Measurements from ENCODE around the gene TET2. TPM values are rescaled to one million over a fixed set of nuclear protein-coding genes. Genes with fewer than 3 reads are reported as not detected.

TET2 gene
- total RNA-seq, 1 experiment from 2014 or later: 7.0 TPM

GRCh38 chr4:105186701-105187161 is 40.1 kb downstream of the TET2 start:
- ChIA-PET CTCF (no interaction called here), POLR2A (no interaction called here)
- no peak for TF ChIP-seq SIN3A (IDR thresholded peaks at IDR 0.05; ENCODE audit: borderline replicate concordance, insufficient read depth, low read depth, low read length)
- H3K36me3 ChIP-seq (ENCODE audit: control insufficient read depth, insufficient read depth, low read length): no peaks in the 10 kb centered on the region
- no peaks in the 10 kb centered on the region for H3K9me3 ChIP-seq (ENCODE audit: control insufficient read depth, insufficient read depth, low read depth, low read length)
- BruUV-seq (replicated peaks): no TSS peak
- intact Hi-C loops (cut with micrococcal nuclease; ENCODE audit: unreplicated experiment): no loop called here
- ATAC-seq (no peak), DNase-seq (ENCODE audit: low read depth, low spot score) (no peak)
- no peaks in the 10 kb centered on the region; the same call in 1 of the 2 replicates for H3K4me1 ChIP-seq (ENCODE audit: control insufficient read depth, insufficient read depth, low read length)
- H3K27ac ChIP-seq (ENCODE audit: low read length): no peak overlapping the region
- no peaks in the 10 kb centered on the region for H3K27me3 ChIP-seq (ENCODE audit: control insufficient read depth, insufficient read depth, low read length)
- in situ Hi-C loops (cut with HindIII; ENCODE audit: low pct_unique_long_range_greater_than_20kb, low sequenced_read_pairs): no loop called here
- H3K4me3 ChIP-seq (ENCODE audit: low read depth in 2 of 2, low read length in 2 of 2): no peak overlapping the region

- H3K27ac ChIP-seq (ENCODE audit: low read length): no peak overlapping the region
- ChIA-PET POLR2A (no interaction called here), CTCF (no interaction called here)
- H3K36me3 ChIP-seq (ENCODE audit: control insufficient read depth, insufficient read depth, low read length): no peaks in the 10 kb centered on the region
- ATAC-seq (no peak), DNase-seq (ENCODE audit: low read depth, low spot score) (no peak)
- TF ChIP-seq TCF7L2 (IDR thresholded peaks at IDR 0.05; ENCODE audit: low read depth, low read length): no peak
- TF ChIP-seq REST (IDR thresholded peaks at IDR 0.05; ENCODE audit: insufficient read depth in 1 of 2, low read depth in 2 of 2, low read length in 1 of 2): no peak
- no peak for TF ChIP-seq CTCF (IDR thresholded peaks at IDR 0.05)
- no peak for TF ChIP-seq SIN3A (IDR thresholded peaks at IDR 0.05; ENCODE audit: borderline replicate concordance, insufficient read depth, low read depth, low read length)
- no peaks in the 10 kb centered on the region for H3K27me3 ChIP-seq (ENCODE audit: control insufficient read depth, insufficient read depth, low read length)
- H3K4me3 ChIP-seq (ENCODE audit: low read depth in 2 of 2, low read length in 2 of 2): no peak overlapping the region
- no peaks in the 10 kb centered on the region for H3K9me3 ChIP-seq (ENCODE audit: control insufficient read depth, insufficient read depth, low read depth, low read length)
- BruUV-seq (replicated peaks): no TSS peak
- in situ Hi-C loops (cut with HindIII; ENCODE audit: low pct_unique_long_range_greater_than_20kb, low sequenced_read_pairs) (no loop called here), intact Hi-C loops (cut with micrococcal nuclease; ENCODE audit: unreplicated experiment) (no loop called here)
- H3K4me1 ChIP-seq (ENCODE audit: control insufficient read depth, insufficient read depth, low read length): no peaks in the 10 kb centered on the region; the same call in 1 of the 2 replicates
Measured at GRCh38 chr4:105189855-105190650, 43.4 kb downstream of the TET2 start.

GRCh38 chr4:105191621-105192210 is 45.0 kb downstream of the TET2 start:
- Histone ChIP-seq H3K4me3 (ENCODE audit: low read depth in 2 of 2, low read length in 2 of 2) (no peak overlapping the region), H3K27ac (ENCODE audit: low read length) (no peak overlapping the region), H3K4me1 (ENCODE audit: control insufficient read depth, insufficient read depth, low read length) (no peaks in the 10 kb centered on the region; the same call in 1 of the 2 replicates), H3K27me3 (ENCODE audit: control insufficient read depth, insufficient read depth, low read length) (no peaks in the 10 kb centered on the region), H3K36me3 (ENCODE audit: control insufficient read depth, insufficient read depth, low read length) (no peaks in the 10 kb centered on the region), H3K9me3 (ENCODE audit: control insufficient read depth, insufficient read depth, low read depth, low read length) (no peaks in the 10 kb centered on the region)
- ChIA-PET CTCF (no interaction called here), POLR2A (interaction anchor here (0.7 kb wide), 1 partner anchor 522 kb away, joined by 3 read pairs; no protein-coding TSS in a partner anchor)
- DNase-seq (ENCODE audit: low read depth, low spot score): no peak
- in situ Hi-C loops (cut with HindIII; ENCODE audit: low pct_unique_long_range_greater_than_20kb, low sequenced_read_pairs) (no loop called here), intact Hi-C loops (cut with micrococcal nuclease; ENCODE audit: unreplicated experiment) (no loop called here)
- BruUV-seq (replicated peaks): no TSS peak
- ATAC-seq: no peak
- TF ChIP-seq CTCF (IDR thresholded peaks at IDR 0.05): no peak
- TF ChIP-seq TCF7L2 (IDR thresholded peaks at IDR 0.05; ENCODE audit: low read depth, low read length): no peak
- no peak for TF ChIP-seq REST (IDR thresholded peaks at IDR 0.05; ENCODE audit: insufficient read depth in 1 of 2, low read depth in 2 of 2, low read length in 1 of 2)
- TF ChIP-seq SIN3A (IDR thresholded peaks at IDR 0.05; ENCODE audit: borderline replicate concordance, insufficient read depth, low read depth, low read length): no peak
- no peak for TF ChIP-seq POLR2AphosphoS5 (IDR thresholded peaks at IDR 0.05; ENCODE audit: low read depth, low read length)

Measured in Panc1 (cell line).